DOHH2 (cell line): ENCODE data around the gene FBXO7.

Experiments used
- EZH2phosphoT487 ChIP-seq: fragments of 200-600 bp; sonication (generic); IDR thresholded peaks from 2 replicates; pipeline ENCODE4 v1.6.1; 2017; ENCODE audit warnings: borderline replicate concordance, mild to moderate bottlenecking, antibody characterized with exemption, low read length, moderate library complexity, mixed read lengths
- TF ChIP-seq, protein P1 (sequence below): fragments of 200-600 bp; sonication (generic); IDR thresholded peaks from one replicate; pipeline ENCODE4 v1.5.1; 2014; ENCODE audit warnings: antibody characterized with exemption, mild to moderate bottlenecking, low read depth, low read length; ENCODE audit not compliant: poor library complexity, severe bottlenecking

DNA sequence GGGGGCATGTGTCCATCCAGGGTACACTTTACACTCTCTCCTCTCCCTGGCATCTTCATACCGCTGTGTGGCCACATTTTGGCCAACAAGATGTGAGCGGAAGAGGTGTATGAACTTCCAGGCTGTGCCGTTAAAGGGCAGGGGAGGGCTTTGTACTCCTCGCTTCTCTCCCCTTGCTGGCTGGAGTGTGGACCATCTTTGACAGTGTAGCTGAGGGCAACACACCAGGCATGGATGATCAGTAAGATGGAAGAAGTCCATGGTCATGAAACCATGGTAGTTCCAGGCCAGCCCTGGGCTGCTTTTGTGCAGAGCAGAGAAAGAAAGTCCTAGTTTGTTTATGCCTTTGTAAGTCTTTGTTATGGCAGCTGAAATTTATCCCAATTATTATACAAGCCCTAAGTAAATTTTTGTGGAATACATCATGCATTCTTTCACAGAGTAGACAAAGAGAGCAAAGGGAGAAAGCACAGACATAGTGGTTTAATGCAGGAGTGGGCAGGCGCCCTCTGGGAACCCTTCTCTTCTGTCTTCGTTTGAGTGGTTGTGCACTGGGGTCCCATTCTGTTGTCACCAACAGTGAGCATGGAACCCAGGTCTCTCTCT is 70.4 kb downstream of the FBXO7 start:
- TF ChIP-seq, protein P1, sequence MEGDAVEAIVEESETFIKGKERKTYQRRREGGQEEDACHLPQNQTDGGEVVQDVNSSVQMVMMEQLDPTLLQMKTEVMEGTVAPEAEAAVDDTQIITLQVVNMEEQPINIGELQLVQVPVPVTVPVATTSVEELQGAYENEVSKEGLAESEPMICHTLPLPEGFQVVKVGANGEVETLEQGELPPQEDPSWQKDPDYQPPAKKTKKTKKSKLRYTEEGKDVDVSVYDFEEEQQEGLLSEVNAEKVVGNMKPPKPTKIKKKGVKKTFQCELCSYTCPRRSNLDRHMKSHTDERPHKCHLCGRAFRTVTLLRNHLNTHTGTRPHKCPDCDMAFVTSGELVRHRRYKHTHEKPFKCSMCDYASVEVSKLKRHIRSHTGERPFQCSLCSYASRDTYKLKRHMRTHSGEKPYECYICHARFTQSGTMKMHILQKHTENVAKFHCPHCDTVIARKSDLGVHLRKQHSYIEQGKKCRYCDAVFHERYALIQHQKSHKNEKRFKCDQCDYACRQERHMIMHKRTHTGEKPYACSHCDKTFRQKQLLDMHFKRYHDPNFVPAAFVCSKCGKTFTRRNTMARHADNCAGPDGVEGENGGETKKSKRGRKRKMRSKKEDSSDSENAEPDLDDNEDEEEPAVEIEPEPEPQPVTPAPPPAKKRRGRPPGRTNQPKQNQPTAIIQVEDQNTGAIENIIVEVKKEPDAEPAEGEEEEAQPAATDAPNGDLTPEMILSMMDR, result no peak
- no peak for TF ChIP-seq EZH2phosphoT487
